ENCODE measurements around the gene CXCR1. TPM values are rescaled to one million over a fixed set of nuclear protein-coding genes. Genes with fewer than 3 reads are reported as not detected.

CXCR1 gene
- total RNA-seq, 4 donors from 2014 or later: 1.8 TPM; not detected in 3

DNA sequence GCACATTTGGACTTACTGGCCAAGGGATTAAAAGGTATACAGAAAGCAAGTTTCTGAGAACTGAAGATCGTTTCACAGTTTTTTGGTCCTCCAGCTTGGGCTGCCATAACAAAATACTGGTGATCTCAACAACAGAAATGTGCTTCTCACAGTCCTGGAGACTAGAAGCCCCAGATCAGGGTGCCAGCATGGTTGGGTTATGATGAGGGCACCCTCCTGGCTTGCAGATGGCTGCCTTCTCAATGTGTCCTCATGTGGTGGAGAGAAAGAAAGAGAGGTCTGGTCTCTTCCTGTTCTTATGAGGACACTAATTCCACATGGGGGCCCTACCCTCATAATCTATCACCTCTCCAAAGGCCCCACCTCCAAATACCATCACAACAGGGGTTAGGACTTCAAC, 20.1 kb upstream of the CXCR1 start:
- Histone ChIP-seq H3K36me3 (no peaks in the 10 kb centered on the region), H3K4me1 (peaks cover 3 to 27% (median 11%) of the 10 kb centered on the region in 3 donors), H3K27ac (peak overlapping the region; percentile 27 to 69 (median 65)), H3K4me3 (no peak overlapping the region), H3K9me3 (no peaks in the 10 kb centered on the region), H3K27me3 (no peaks in the 10 kb centered on the region)
- ATAC-seq: peak; percentile 4
- TF ChIP-seq POLR2AphosphoS5 (IDR thresholded peaks at IDR 0.05): no peak
- no peak for TF ChIP-seq EP300 (IDR thresholded peaks at IDR 0.05)
- TF ChIP-seq, protein P1, sequence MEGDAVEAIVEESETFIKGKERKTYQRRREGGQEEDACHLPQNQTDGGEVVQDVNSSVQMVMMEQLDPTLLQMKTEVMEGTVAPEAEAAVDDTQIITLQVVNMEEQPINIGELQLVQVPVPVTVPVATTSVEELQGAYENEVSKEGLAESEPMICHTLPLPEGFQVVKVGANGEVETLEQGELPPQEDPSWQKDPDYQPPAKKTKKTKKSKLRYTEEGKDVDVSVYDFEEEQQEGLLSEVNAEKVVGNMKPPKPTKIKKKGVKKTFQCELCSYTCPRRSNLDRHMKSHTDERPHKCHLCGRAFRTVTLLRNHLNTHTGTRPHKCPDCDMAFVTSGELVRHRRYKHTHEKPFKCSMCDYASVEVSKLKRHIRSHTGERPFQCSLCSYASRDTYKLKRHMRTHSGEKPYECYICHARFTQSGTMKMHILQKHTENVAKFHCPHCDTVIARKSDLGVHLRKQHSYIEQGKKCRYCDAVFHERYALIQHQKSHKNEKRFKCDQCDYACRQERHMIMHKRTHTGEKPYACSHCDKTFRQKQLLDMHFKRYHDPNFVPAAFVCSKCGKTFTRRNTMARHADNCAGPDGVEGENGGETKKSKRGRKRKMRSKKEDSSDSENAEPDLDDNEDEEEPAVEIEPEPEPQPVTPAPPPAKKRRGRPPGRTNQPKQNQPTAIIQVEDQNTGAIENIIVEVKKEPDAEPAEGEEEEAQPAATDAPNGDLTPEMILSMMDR (IDR thresholded peaks at IDR 0.05): no peak
- TF ChIP-seq POLR2A (IDR thresholded peaks at IDR 0.05): no peak
- WGBS, 2 donors (ENCODE audit: low coverage in 1 of 2): 14 to 43% methylated on average over 1 of the region's 1 CpG

DNA sequence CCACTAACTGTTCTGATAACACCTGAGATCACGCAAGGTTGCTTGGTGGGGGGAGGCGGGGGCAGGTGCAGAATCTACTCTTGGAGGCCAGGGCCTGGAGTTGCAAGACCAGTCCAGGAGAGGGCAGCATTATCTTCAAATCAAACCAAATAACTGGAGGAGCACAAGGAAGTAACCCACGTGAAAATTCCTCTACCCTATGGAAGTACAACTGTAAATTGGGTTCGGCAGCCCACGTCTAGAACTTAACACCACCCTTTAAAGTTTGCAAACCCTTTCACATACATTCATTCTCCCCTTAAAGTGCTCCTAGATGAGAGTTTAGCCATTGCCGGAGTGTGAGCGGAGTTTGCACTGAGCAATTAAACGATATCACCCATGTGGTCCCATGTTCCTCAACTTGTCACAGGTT, 19.6 kb upstream of the CXCR1 start:
- H3K9me3 ChIP-seq: no peaks in the 10 kb centered on the region
- ATAC-seq: peak; percentile 71
- H3K27me3 ChIP-seq: no peaks in the 10 kb centered on the region
- no peak overlapping the region for H3K4me3 ChIP-seq
- peak overlapping the region in 3 of 4 donors; percentile 63 to 69 (median 67) for H3K27ac ChIP-seq
- peaks cover 3 to 27% (median 11%) of the 10 kb centered on the region in 3 donors for H3K4me1 ChIP-seq
- 40 to 48% methylated on average over 6 of the region's 8 CpGs for WGBS, 2 donors (ENCODE audit: low coverage in 1 of 2)
- TF ChIP-seq, protein P1 (IDR thresholded peaks at IDR 0.05): peak; percentile 70 to 91 (median 77)
- no peak for TF ChIP-seq POLR2A (IDR thresholded peaks at IDR 0.05)
- H3K36me3 ChIP-seq: no peaks in the 10 kb centered on the region

DNA sequence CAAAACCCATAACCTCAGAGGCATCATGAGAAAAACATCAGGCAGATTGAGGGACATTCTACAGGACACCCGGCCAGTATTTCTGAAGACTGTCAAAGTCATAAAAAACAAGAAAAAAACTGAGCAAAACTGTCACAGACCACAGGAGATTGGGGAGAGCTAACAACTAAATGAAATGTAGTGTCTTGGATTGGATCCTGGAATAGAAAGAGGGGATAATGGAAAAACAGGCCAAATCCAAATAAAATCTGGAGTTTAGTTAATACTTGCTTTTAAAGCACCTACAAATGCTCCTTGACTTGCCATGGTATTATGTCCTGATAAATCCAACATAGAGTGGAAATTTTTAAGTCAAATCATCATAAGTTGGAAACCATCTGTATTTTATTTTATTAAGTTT, 17.6 kb upstream of the CXCR1 start:
- no peak for ATAC-seq
- H3K27me3 ChIP-seq: no peaks in the 10 kb centered on the region
- H3K4me1 ChIP-seq: peaks cover 3 to 27% (median 11%) of the 10 kb centered on the region in 3 donors
- H3K4me3 ChIP-seq: no peak overlapping the region
- no peak overlapping the region for H3K27ac ChIP-seq
- no peaks in the 10 kb centered on the region for H3K9me3 ChIP-seq
- no peaks in the 10 kb centered on the region for H3K36me3 ChIP-seq
- TF ChIP-seq EP300 (IDR thresholded peaks at IDR 0.05): no peak
- WGBS, 2 donors (ENCODE audit: low coverage in 1 of 2): 90% methylated on average over 1 of the region's 1 CpG; no CpG with 5 or more reads in 1 of the 2 donors

DNA sequence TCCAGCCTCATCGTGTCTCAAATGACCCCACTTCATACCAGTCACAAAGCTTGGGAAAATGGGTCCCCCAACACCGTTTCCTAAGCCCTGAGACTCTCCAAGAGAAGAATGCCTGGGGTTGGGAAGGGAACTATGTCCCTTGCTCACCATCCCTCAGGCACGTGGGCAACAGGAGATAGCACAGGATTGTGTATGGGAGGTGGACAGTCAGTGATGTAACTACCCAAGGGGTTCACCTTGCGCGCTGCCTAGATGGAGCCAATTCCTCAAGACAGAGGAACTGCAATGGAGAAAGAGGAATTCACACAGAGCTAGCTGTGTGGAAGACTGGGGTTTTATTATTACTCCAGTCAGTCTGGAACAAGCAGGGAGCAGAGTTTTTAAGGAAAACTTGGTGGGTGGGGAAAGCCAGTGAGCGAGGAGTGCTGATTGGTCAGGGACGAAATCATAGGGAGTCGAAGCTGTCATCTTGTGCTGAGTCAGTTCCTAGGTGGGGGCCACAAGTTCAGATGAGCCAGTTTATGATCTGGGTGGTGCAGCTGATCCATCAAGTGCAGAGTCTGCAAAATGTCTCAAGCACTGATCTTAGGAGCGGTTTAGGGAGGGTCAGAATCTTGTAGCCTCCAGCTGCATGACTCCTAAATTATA, 13.8 kb upstream of the CXCR1 start:
- TF ChIP-seq EP300 (IDR thresholded peaks at IDR 0.05): no peak
- TF ChIP-seq POLR2AphosphoS5 (IDR thresholded peaks at IDR 0.05): no peak
- TF ChIP-seq, protein P1 (IDR thresholded peaks at IDR 0.05): no peak
- no peak for TF ChIP-seq POLR2A (IDR thresholded peaks at IDR 0.05)
- no peaks in the 10 kb centered on the region for H3K9me3 ChIP-seq
- no peaks in the 10 kb centered on the region for H3K36me3 ChIP-seq
- no peak overlapping the region for H3K4me3 ChIP-seq
- no peaks in the 10 kb centered on the region for H3K27me3 ChIP-seq
- no peak overlapping the region for H3K27ac ChIP-seq
- 55 to 56% methylated on average over 4 to 7 of the region's 9 CpGs for WGBS, 2 donors (ENCODE audit: low coverage in 1 of 2)
- H3K4me1 ChIP-seq: no peaks in the 10 kb centered on the region
- no peak for ATAC-seq

DNA sequence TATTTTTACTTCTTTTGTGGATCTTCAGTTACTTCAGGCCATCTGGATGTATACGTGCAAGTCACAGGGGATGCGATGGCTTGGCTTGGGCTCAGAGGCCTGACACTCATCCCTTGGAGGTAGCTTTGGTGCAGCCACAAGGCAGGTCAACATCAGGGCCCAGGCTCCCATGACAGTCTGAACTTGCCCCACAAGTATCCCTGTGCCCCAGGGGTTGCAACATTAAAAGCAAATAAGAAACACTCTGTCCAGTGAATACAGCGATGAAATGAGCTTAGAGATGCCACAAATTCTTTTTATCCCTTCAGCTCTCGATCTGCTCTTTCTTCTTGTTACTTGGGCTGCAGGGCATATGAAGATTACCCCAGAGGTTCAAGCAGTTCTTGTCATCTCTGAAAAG, 13.0 kb upstream of the CXCR1 start:
- Histone ChIP-seq H3K4me1 (no peaks in the 10 kb centered on the region), H3K36me3 (no peaks in the 10 kb centered on the region), H3K4me3 (no peak overlapping the region), H3K27ac (no peak overlapping the region), H3K27me3 (no peaks in the 10 kb centered on the region), H3K9me3 (no peaks in the 10 kb centered on the region)
- TF ChIP-seq, protein P1 (IDR thresholded peaks at IDR 0.05): no peak
- TF ChIP-seq POLR2AphosphoS5 (IDR thresholded peaks at IDR 0.05) (no peak), EP300 (IDR thresholded peaks at IDR 0.05) (no peak), POLR2A (IDR thresholded peaks at IDR 0.05) (no peak)
- no peak for ATAC-seq
- WGBS, 2 donors (ENCODE audit: low coverage in 1 of 2): 87 to 93% methylated on average over 2 to 4 of the region's 4 CpGs

Measured in gastroesophageal sphincter (tissue), 4 donors.